HepG2 (cell line): ENCODE data around the gene LBX2. TPM values are rescaled to one million over a fixed set of nuclear protein-coding genes. Genes with fewer than 3 reads are reported as not detected.

Experiments used
- AKAP8 ChIP-seq: sonication (generic); formaldehyde crosslinking; IDR thresholded peaks from 2 replicates; pipeline ENCODE4 v1.5.1; 2020; ENCODE audit warnings: mild to moderate bottlenecking, missing genetic modification reagents
- DMAP1 ChIP-seq: IDR thresholded peaks from 2 replicates; pipeline ENCODE4 v1.6.1; 2016
- ESRRA ChIP-seq: sonication (generic); formaldehyde crosslinking; IDR thresholded peaks from 2 replicates; pipeline ENCODE4 v1.5.1; 2020; ENCODE audit warnings: mild to moderate bottlenecking, low read depth, missing genetic modification reagents
- GABPA ChIP-seq, 2 experiments: IDR thresholded peaks; 2 replicates each; pipeline ENCODE4 v1.6.1; 2011 to 2016; ENCODE audit warnings: low read depth in 2 of 2, low read length in 1 of 2, missing biosample characterization in 1 of 2, missing genetic modification characterization in 1 of 2
- GATA4 ChIP-seq: sonication (generic); IDR thresholded peaks from 2 replicates; pipeline ENCODE4 v1.6.1; 2016; ENCODE audit warnings: antibody characterized with exemption, low read depth, borderline replicate concordance
- HIVEP1 ChIP-seq: sonication (generic); formaldehyde crosslinking; IDR thresholded peaks from 2 replicates; pipeline ENCODE4 v1.4.0; 2020; ENCODE audit warnings: mild to moderate bottlenecking, missing genetic modification reagents
- HNRNPLL ChIP-seq: fragments of 200-400 bp; formaldehyde crosslinking; IDR thresholded peaks from 2 replicates; pipeline ENCODE4 v1.6.1; 2017; ENCODE audit warnings: mild to moderate bottlenecking, low read depth, low read length; ENCODE audit not compliant: poor library complexity, severe bottlenecking
- ISL2 ChIP-seq: sonication (generic); formaldehyde crosslinking; IDR thresholded peaks from 2 replicates; pipeline ENCODE4 v1.5.0; 2020; ENCODE audit warnings: missing genetic modification reagents
- MBD4 ChIP-seq: IDR thresholded peaks from 2 replicates; pipeline ENCODE4 v1.6.1; 2012; ENCODE audit warnings: low read length, inconsistent platforms, borderline replicate concordance
- MIER2 ChIP-seq: IDR thresholded peaks from 2 replicates; pipeline ENCODE4 v1.6.1; 2016; ENCODE audit warnings: missing biosample characterization, missing genetic modification reagents
- NAIF1 ChIP-seq: sonication (generic); formaldehyde crosslinking; IDR thresholded peaks from 2 replicates; pipeline ENCODE4 v1.5.0; 2020; ENCODE audit warnings: mild to moderate bottlenecking, missing genetic modification reagents, borderline replicate concordance
- PAF1 ChIP-seq: IDR thresholded peaks from 2 replicates; pipeline ENCODE4 v1.6.1; 2016; ENCODE audit warnings: missing genetic modification reagents, missing compliant biosample characterization
- SRSF1 ChIP-seq: fragments of 200-400 bp; formaldehyde crosslinking; optimal IDR thresholded peaks from 2 replicates; pipeline ENCODE3; 2017; ENCODE audit warnings: mild to moderate bottlenecking, low read depth, low read length, moderate library complexity
- TCF7 ChIP-seq: sonication (generic); IDR thresholded peaks from 2 replicates; pipeline ENCODE4 v1.6.1; 2016; ENCODE audit warnings: antibody characterized with exemption, low read depth
- ZNF326 ChIP-seq: sonication (generic); formaldehyde crosslinking; IDR thresholded peaks from 2 replicates; pipeline ENCODE4 v1.4.0; 2020; ENCODE audit warnings: missing genetic modification reagents, borderline replicate concordance
- ZNF746 ChIP-seq: sonication (generic); formaldehyde crosslinking; IDR thresholded peaks from 2 replicates; pipeline ENCODE4 v1.8.0; 2022; ENCODE audit warnings: mild to moderate bottlenecking, missing genetic modification reagents
- ZNF761 ChIP-seq: sonication (generic); formaldehyde crosslinking; conservative IDR thresholded peaks from 2 replicates; pipeline ENCODE4 v1.4.0; 2020; ENCODE audit warnings: mild to moderate bottlenecking, missing genetic modification reagents
- ZNF781 ChIP-seq: sonication (generic); formaldehyde crosslinking; IDR thresholded peaks from 2 replicates; pipeline ENCODE4 v1.5.1; 2020; ENCODE audit warnings: borderline replicate concordance, mild to moderate bottlenecking, missing genetic modification reagents; ENCODE audit errors: not compliant biosample characterization
- polyA plus RNA-seq, 8 experiments: library from polyadenylated mRNA; depleted of rRNA in 3 of 8; stranded (reverse) in 7 of 8; unstranded in 1 of 8; fragments of >200 nt; fragmentation: Illumina TruSeq in 4 of 8; extraction: Trizol in 4 of 8; gene quantifications; 2 replicates each; pipeline versions ENCODE4 v1.2.1 to v1.2.3, GENCODE V29; 2011 to 2016; ENCODE audit warnings: low read depth in 4 of 8, missing spikeins in 1 of 8, mixed read lengths in 1 of 8; ENCODE audit not compliant: insufficient read depth in 1 of 8
- total RNA-seq, 5 experiments: library from RNA; depleted of rRNA; stranded (reverse); fragments of >200 nt; fragmentation: Illumina TruSeq; extraction: Trizol; gene quantifications; 2 replicates each; pipeline ENCODE4 v1.2.3, GENCODE V29; 2016; ENCODE audit warnings: low read depth in 1 of 5
- TF ChIP-seq, protein P1 (sequence below): sonication (generic); formaldehyde crosslinking; IDR thresholded peaks from 2 replicates; pipeline ENCODE4 v1.5.0; 2020; ENCODE audit warnings: missing genetic modification reagents, mild to moderate bottlenecking, borderline replicate concordance
- TF ChIP-seq, protein P2 (sequence below): sonication (generic); formaldehyde crosslinking; IDR thresholded peaks from 2 replicates; pipeline ENCODE4 v1.4.0; 2020; ENCODE audit warnings: missing genetic modification reagents
- TF ChIP-seq, protein P3 (sequence below): sonication (generic); formaldehyde crosslinking; IDR thresholded peaks from 2 replicates; pipeline ENCODE4 v1.9.0; 2021; ENCODE audit warnings: missing genetic modification reagents, borderline replicate concordance
- TF ChIP-seq, protein P4 (sequence below): fragments of 450-650 bp; IDR thresholded peaks from 2 replicates; pipeline ENCODE4 v1.6.1; 2017; ENCODE audit warnings: mild to moderate bottlenecking

LBX2 gene
- total and polyA plus RNA-seq, 2 of the 13 experiments (the other 11 are each of a cell fraction or from before 2014, with no cell fraction given) = 6.4 to 8.1 TPM

DNA sequence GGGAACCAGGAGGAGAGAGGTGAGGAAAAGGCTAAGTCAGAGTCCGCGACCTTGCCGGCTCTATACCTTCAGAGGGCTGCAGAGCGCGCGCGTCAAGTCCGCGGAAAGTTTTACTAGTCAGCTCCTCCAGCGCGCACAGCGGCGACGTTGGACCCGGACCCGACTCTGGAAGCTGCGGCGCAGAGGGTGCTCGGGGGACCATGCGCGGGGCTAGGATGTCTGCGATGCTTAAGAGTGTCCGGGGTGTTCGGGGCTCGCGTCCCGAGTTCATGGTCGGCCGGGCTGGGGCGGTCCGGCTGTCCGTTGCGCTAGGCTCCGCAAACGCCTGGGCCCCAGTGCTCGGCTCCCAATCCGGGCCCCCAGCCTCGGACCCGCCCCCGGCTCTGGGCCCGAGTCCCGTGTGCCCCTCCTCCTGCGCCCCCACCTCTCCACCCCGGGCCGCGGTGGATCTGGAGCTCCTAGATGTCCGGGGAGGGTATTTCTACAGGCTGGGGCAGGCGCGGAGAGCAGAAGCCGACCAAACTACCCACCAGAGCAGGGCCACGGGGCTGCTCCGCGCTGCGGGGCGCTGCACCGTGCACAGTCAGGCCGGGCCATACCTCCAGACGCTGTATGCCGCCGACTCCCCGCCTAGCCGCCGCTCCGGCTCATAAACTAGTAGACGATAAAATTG, at the start of gene LBX2 (continued):
- TF ChIP-seq PAF1 (CRISPR knock-in tag) (no peak), ZNF761 (CRISPR knock-in tag) (0 out of 2 replicates have a peak, but pooled peaks have one; percentile 53), ZNF781 (peak; percentile 40), TCF7 (no peak), SRSF1 (no peak), DMAP1 (CRISPR knock-in tag) (no peak), GATA4 (no peak), ISL2 (0 out of 2 replicates have a peak, but pooled peaks have one; percentile 18), MIER2 (CRISPR knock-in tag) (no peak), NAIF1 (CRISPR knock-in tag) (0 out of 2 replicates have a peak, but pooled peaks have one; percentile 57), HNRNPLL (peak; percentile 95), HIVEP1 (CRISPR knock-in tag) (no peak; the same call in 1 of the 2 replicates), ZNF746 (peak; percentile 25; the same call in 1 of the 2 replicates), ESRRA (CRISPR knock-in tag) (peak; percentile 58; the same call in 1 of the 2 replicates), ZNF326 (no peak; the same call in 1 of the 2 replicates), AKAP8 (CRISPR knock-in tag) (peak; percentile 68; the same call in 1 of the 2 replicates), GABPA (IDR thresholded peaks at IDR 0.05; ENCODE audit: low read depth, low read length) (no peak), GABPA (CRISPR knock-in tag; IDR thresholded peaks at IDR 0.05; ENCODE audit: low read depth) (no peak), MBD4 (no peak)
- TF ChIP-seq, protein P1, sequence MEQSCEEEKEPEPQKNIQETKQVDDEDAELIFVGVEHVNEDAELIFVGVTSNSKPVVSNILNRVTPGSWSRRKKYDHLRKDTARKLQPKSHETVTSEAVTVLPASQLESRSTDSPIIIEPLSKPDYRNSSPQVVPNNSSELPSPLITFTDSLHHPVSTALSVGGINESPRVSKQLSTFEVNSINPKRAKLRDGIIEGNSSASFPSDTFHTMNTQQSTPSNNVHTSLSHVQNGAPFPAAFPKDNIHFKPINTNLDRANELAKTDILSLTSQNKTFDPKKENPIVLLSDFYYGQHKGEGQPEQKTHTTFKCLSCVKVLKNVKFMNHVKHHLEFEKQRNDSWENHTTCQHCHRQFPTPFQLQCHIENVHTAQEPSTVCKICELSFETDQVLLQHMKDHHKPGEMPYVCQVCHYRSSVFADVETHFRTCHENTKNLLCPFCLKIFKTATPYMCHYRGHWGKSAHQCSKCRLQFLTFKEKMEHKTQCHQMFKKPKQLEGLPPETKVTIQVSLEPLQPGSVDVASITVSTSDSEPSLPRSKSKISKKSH = no peak
- TF ChIP-seq, protein P2, sequence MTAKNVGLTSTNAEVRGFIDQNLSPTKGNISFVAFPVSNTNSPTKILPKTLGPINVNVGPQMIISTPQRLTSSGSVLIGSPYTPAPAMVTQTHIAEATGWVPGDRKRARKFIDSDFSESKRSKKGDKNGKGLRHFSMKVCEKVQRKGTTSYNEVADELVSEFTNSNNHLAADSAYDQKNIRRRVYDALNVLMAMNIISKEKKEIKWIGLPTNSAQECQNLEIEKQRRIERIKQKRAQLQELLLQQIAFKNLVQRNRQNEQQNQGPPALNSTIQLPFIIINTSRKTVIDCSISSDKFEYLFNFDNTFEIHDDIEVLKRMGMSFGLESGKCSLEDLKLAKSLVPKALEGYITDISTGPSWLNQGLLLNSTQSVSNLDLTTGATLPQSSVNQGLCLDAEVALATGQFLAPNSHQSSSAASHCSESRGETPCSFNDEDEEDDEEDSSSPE (CRISPR knock-in tag) = no peak
- TF ChIP-seq, protein P3, sequence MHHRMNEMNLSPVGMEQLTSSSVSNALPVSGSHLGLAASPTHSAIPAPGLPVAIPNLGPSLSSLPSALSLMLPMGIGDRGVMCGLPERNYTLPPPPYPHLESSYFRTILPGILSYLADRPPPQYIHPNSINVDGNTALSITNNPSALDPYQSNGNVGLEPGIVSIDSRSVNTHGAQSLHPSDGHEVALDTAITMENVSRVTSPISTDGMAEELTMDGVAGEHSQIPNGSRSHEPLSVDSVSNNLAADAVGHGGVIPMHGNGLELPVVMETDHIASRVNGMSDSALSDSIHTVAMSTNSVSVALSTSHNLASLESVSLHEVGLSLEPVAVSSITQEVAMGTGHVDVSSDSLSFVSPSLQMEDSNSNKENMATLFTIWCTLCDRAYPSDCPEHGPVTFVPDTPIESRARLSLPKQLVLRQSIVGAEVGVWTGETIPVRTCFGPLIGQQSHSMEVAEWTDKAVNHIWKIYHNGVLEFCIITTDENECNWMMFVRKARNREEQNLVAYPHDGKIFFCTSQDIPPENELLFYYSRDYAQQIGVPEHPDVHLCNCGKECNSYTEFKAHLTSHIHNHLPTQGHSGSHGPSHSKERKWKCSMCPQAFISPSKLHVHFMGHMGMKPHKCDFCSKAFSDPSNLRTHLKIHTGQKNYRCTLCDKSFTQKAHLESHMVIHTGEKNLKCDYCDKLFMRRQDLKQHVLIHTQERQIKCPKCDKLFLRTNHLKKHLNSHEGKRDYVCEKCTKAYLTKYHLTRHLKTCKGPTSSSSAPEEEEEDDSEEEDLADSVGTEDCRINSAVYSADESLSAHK = no peak
- TF ChIP-seq, protein P4, sequence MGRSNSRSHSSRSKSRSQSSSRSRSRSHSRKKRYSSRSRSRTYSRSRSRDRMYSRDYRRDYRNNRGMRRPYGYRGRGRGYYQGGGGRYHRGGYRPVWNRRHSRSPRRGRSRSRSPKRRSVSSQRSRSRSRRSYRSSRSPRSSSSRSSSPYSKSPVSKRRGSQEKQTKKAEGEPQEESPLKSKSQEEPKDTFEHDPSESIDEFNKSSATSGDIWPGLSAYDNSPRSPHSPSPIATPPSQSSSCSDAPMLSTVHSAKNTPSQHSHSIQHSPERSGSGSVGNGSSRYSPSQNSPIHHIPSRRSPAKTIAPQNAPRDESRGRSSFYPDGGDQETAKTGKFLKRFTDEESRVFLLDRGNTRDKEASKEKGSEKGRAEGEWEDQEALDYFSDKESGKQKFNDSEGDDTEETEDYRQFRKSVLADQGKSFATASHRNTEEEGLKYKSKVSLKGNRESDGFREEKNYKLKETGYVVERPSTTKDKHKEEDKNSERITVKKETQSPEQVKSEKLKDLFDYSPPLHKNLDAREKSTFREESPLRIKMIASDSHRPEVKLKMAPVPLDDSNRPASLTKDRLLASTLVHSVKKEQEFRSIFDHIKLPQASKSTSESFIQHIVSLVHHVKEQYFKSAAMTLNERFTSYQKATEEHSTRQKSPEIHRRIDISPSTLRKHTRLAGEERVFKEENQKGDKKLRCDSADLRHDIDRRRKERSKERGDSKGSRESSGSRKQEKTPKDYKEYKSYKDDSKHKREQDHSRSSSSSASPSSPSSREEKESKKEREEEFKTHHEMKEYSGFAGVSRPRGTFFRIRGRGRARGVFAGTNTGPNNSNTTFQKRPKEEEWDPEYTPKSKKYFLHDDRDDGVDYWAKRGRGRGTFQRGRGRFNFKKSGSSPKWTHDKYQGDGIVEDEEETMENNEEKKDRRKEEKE = no peak
